G401 (cell line): ENCODE results near the gene CELF2. TPM values are rescaled to one million over a fixed set of nuclear protein-coding genes. Genes with fewer than 3 reads are reported as not detected.

Source experiments
- DNase-seq: peaks from one replicate; pipeline ENCODE4 v3.0.0-alpha.2; 2015; ENCODE audit warnings: low spot score
- in situ Hi-C: cut with HindIII; loops from 2 replicates; pipeline ENCODE4 v1.10.0; 2016; ENCODE audit warnings: low sequenced_read_pairs, mixed read lengths
- total RNA-seq: library from RNA; depleted of rRNA; stranded (reverse); fragments of >200 nt; shearing (Covaris generic); gene quantifications from 2 replicates; pipeline ENCODE4 v1.2.3, GENCODE V29; 2014

Gene CELF2
- total RNA-seq, 1 experiment from 2014 or later = 0.51 TPM

DNA sequence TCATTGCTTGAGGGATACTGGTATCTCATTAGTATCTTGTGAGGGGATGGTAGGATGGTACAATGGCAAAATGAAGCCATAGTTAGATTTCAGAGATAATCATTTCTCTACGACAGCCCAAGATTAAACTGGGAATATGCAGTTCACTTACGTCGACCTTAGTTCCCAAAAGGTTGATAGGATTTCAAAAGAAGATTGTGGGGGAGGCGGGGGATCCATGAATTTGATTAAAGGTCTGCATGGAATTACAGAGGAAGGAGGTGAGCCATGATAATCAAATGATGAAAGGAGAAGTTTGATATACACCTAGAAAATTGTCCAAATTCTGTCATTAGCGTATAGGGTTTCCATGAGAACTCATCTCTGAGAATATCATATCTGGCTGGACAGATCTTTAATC, 206.6 kb downstream of the CELF2 start:
- in situ Hi-C loops = no loop called here
- DNase-seq = no peak

- no peak for DNase-seq
- in situ Hi-C loops = no loop called here
Observed at GRCh38 chr10:11224792-11225416, 207.2 kb downstream of the CELF2 start.

DNA sequence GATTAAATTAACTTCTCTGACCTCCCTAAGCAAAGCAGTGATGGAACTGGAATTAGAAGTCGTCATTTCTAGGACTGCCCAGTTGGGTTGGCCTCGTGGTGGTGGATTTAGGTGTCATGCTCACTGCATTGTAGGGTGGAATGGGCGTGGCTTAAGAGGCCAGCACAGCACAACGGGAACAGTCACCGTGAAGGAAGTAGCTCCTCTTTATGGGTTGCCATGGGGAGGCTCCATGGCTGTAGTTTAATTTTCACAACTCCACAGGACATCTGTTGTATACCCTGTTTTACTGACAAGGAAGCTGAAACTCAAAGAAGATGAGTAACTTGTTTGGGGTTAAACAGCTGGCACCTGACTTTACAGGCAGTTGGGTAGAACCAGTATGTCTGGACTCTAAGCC, 208.3 kb downstream of the CELF2 start:
- in situ Hi-C loops = no loop called here
- no peak for DNase-seq

- in situ Hi-C loops = no loop called here
- DNase-seq = no peak
Observed at GRCh38 chr10:11227103-11227502, 209.4 kb downstream of the CELF2 start.

DNA sequence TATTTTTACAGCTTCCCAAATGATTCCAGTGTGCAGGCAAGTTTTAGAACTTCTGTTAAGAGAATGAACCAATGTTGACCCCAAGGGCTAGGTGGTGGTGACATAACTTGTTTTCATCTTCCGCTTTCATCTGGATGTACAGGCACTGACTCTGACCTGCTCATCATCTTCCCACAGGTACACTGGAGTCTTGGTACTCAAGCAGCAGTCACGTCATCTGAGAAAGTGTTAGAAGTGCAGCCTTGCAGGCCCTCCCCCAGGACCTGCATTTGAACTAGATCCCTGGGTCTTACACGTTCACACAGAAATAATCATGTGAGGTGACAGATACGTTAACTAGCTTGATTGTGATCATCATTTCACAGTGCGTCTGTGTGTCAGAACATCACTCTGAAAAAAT, 212.2 kb downstream of the CELF2 start:
- in situ Hi-C loops = no loop called here

DNA sequence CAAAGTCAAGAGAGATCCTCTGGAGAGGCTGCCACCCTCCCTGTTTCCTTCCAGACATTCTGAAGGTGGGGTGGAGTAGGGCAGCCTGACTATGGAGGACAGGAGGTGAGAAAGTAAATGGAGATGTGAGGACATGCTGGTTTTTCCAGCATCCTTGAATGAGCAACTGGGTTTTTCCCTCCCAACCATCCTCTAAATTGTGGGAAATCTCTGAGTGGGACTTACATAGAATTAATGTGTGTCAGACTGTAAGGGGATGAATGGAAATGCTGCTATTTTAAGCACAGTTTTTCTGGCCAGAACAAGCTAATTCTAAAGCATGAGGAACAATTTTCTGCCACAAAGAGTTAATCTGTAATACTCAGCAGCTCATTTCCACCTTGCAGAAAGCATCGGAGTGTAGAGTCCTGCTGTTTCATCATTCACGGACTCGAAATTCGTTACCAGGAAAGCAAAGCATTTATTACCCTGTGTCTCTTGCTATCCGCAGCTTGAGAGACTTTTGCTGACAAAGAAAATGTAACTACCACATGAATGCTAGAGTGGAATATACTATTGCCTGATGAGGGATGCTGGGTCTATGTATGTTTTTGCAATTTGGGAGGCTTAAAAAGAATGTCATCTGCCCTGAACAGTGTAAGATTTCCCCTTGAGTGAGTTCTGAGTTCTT, 213.0 kb downstream of the CELF2 start:
- in situ Hi-C loops = no loop called here
- DNase-seq = no peak

More for the DNA sequence above, 212.2 kb downstream of the CELF2 start:
- no peak for DNase-seq

DNA sequence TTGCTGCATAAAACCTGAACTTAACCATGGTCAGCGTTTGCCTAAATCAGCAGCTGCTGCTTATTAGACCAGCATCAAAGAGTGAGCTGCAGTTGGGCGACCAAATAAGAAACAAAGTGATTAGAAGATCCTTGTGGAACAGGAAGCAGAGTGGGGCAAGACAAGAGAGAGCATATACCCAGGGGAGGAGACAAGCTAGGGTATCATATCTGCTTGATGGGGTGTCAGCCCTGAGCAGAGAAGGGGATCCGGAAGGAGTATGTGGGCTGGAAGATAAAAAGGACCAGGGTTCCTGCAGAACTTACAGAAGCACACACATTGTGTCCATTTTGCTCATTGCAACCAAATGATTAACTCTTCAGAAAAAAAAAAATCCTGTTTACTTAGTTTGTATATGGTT, 213.6 kb downstream of the CELF2 start:
- in situ Hi-C loops = no loop called here
- DNase-seq = no peak

- in situ Hi-C loops = no loop called here
- no peak for DNase-seq
Observed at GRCh38 chr10:11232222-11232961, 214.7 kb downstream of the CELF2 start.

DNA sequence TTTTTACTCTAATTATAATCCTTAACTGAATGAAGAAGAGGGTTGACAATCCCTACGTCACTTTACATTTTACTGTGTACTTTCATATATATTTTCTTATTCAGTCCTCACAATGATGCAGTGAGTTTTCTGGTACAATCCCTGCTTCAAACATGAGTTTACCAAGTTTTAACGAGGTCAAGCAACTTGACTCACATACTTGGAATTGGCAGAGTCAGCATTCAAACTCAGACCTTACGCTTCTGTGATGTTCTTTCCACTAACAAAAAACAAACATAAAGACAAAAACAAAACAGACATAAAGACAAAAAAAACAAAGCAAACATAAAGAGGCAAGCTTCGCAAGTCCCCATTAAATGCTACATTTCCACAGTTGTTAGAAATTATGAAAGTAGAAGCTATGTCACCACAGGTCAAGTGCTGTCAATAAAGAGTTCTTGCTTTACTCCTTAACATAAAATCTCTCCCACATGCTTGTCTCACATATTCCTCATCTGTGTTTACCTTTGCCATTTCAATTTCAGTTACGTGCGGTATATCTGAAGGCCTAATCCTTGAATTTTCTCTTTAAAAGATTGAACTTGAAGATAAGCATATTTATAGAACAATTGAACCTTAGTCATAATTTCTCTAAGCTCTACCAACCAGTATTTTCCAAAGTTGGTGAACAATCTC, 217.3 kb downstream of the CELF2 start:
- in situ Hi-C loops = no loop called here
- DNase-seq = no peak

GRCh38 chr10:11235771-11236170, 218.1 kb downstream of the CELF2 start:
- DNase-seq = no peak
- in situ Hi-C loops = no loop called here

GRCh38 chr10:11236234-11236633, 218.6 kb downstream of the CELF2 start:
- in situ Hi-C loops = no loop called here

GRCh38 chr10:11237571-11237970, 219.9 kb downstream of the CELF2 start:
- no peak for DNase-seq
- in situ Hi-C loops = no loop called here

More at GRCh38 chr10:11236234-11236633, 218.6 kb downstream of the CELF2 start:
- no peak for DNase-seq

DNA sequence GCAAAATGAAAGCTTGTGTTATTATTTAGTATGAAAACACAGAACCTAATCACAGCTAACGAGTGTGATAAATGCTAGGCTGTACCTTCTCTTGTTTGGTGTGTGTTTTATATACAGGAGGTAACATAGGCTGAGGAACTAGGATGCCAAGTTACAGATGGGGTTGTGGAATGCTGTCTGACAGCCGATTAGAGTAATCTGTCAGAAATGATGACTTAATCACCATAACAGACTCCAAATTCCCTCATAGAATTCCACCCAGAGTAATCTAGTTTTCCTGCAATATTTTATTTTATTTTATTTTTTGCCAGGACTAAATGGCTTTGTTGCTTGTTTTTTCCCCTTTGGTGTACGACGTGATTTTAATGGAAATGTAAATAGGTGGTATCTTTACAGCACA, 221.2 kb downstream of the CELF2 start:
- no peak for DNase-seq
- in situ Hi-C loops = no loop called here

- no peak for DNase-seq
- in situ Hi-C loops = no loop called here
Observed at GRCh38 chr10:11240641-11241040, 223.0 kb downstream of the CELF2 start.

GRCh38 chr10:11242443-11243387, 225.0 kb downstream of the CELF2 start:
- in situ Hi-C loops = no loop called here
- DNase-seq = no peak

DNA sequence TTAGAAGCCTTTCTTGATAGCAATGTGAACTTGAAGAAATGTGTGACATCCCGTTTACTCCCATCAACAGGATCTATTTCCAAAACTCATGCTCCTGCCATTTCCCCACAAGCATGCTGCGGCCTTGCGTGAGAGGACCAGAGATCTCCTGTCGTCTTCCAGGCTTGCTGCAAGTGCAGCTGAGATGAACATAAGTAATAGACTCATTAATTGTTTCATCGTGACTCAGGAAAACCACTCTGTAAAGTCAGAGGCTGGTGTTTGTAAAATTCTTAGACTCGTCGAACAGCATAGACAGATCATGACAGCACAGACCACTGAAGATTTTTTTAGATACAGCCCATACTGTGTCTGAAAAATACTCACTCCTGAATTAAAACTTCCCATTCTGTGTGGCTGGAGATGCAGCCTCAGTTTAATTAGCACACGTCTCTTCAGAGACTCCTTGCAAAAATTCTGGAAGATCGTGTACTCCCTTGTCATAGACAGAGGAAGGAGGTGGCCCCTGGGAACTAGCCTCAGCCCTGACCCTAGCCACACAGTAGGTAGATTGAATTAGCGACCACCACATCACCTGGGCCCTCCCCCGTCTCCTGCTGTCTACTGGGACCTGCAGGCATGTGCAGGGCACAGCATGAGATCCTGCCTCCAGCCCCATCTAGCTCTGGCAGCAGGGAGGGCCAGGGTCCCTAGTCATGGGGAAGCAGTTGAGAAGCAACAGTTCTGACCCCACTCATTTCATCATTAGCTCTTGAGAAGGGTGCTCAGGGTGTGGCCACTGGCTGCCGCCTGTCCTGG, 226.0 kb downstream of the CELF2 start:
- in situ Hi-C loops = no loop called here
- DNase-seq = no peak

- DNase-seq = no peak
- in situ Hi-C loops = no loop called here
Observed at GRCh38 chr10:11245095-11245479, 227.4 kb downstream of the CELF2 start.

DNA sequence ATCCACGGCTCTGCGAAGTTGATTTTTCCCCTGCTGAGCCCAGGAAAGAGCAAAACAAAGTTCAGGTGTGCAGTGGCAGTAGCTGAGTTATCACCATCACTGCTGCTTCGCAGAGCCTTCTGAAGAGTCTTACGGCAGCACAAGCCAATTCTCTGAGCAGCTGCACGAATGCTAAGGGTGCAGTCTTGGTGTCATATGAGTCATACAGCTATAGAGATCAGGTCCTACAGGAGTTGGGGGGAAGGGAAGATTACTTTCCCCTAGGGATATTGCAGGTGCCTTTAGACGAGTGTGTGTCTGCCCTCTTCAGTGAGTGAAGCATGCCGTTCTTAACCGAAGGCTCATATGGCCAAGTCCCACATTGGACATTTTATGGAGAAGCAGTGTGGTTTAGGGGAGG, 227.8 kb downstream of the CELF2 start:
- in situ Hi-C loops = no loop called here
- no peak for DNase-seq
